ENCODE results near the gene LAMC1. TPM values are rescaled to one million over a fixed set of nuclear protein-coding genes. Genes with fewer than 3 reads are reported as not detected.

LAMC1 gene
- total RNA-seq, 1 experiment from 2014 or later = 71.5 TPM

DNA sequence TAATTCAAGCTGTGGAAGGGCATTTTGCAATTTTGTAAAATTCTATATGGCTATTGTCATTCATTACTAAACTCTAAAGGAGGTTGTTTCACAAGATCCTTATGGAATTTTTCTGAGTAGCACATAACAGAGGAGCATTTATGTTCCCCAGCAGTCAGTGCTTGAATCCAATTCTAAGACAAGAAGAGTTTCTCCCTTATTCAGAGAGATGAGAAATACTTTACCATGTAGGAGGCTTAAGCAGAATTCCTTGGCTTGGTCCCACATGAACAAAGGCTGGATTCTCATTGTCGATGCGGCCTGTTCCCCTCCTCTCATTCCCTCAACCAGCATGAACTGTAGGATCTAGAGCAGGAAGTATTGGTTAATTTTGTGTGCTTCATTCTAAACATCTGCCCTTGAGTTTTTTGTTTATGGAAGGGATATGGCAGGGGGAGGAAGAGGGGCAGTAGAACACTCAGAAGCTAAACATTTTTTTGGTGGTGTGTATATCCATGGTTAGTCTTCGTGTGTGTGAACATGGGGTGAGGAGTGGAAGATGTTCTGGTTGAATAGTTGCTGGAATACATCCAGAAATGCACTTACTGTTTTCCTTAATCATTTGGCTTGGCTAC, 74.3 kb downstream of the LAMC1 start:
- no peak overlapping the region for H3K9ac ChIP-seq (ENCODE audit: low read length)
- BruUV-seq (replicated peaks) = no TSS peak

GRCh38 chr1:183098317-183098716, 75.1 kb downstream of the LAMC1 start:
- Histone ChIP-seq H3K4me2 (ENCODE audit: low read length) (no peak overlapping the region), H3K4me1 (ENCODE audit: insufficient read depth, low read length) (peaks cover 12% of the 10 kb centered on the region), H3K9me3 (ENCODE audit: low read length) (no peaks in the 10 kb centered on the region), H2AFZ (ENCODE audit: low read length) (no peak overlapping the region), H3K36me3 (ENCODE audit: low read depth, low read length) (peaks cover 6% of the 10 kb centered on the region; the same call in 1 of the 2 replicates), H3K27me3 (ENCODE audit: low read length) (no peaks in the 10 kb centered on the region), H3K79me2 (ENCODE audit: low read length) (peaks cover 68% of the 10 kb centered on the region), H3F3A (ENCODE audit: low read length, unreplicated experiment) (peaks cover 3% of the 10 kb centered on the region), H4K20me1 (ENCODE audit: low read length) (peaks cover 4% of the 10 kb centered on the region; the same call in 1 of the 2 replicates), H3K4me3 (ENCODE audit: low read length) (no peak overlapping the region), H3K9ac (ENCODE audit: low read length) (no peak overlapping the region), H3K9me2 (replicated peaks; ENCODE audit: low read length) (no peaks in the 10 kb centered on the region), H3K27ac (ENCODE audit: low read length) (no peak overlapping the region)
- ChIA-PET POLR2A (ENCODE audit: unreplicated experiment) (no interaction called here), CTCF (no interaction called here)
- BruUV-seq (replicated peaks) = no TSS peak
- ATAC-seq (no peak), DNase-seq (no peak)
- TF ChIP-seq CTCF (conservative IDR thresholded peaks at IDR 0.05; ENCODE audit: low read depth, low read length) (no peak), EZH2phosphoT487 (IDR thresholded peaks at IDR 0.05; ENCODE audit: borderline replicate concordance, low read length) (no peak), EZH2 (IDR thresholded peaks at IDR 0.05; ENCODE audit: low read length, unreplicated experiment) (no peak)
- intact Hi-C loops (cut with micrococcal nuclease) = no loop called here

More for the DNA sequence above, 74.3 kb downstream of the LAMC1 start:
- ChIA-PET CTCF (no interaction called here), POLR2A (ENCODE audit: unreplicated experiment) (interaction anchor here (0.8 kb wide), 1 partner anchor 112 kb away, joined by 8 read pairs; no protein-coding TSS in a partner anchor)
- Histone ChIP-seq H3K9me2 (replicated peaks; ENCODE audit: low read length) (no peaks in the 10 kb centered on the region), H3K4me2 (ENCODE audit: low read length) (no peak overlapping the region), H3K4me1 (ENCODE audit: insufficient read depth, low read length) (peaks cover 12% of the 10 kb centered on the region), H3K36me3 (ENCODE audit: low read depth, low read length) (0 out of 2 replicates have a peak, but pooled peaks cover 4% of the 10 kb centered on the region), H3K4me3 (ENCODE audit: low read length) (no peak overlapping the region), H4K20me1 (ENCODE audit: low read length) (peaks cover 4% of the 10 kb centered on the region; the same call in 1 of the 2 replicates), H3K79me2 (ENCODE audit: low read length) (peaks cover 74% of the 10 kb centered on the region), H3K27ac (ENCODE audit: low read length) (no peak overlapping the region), H3K9me3 (ENCODE audit: low read length) (no peaks in the 10 kb centered on the region), H3F3A (ENCODE audit: low read length, unreplicated experiment) (peaks cover 3% of the 10 kb centered on the region), H3K27me3 (ENCODE audit: low read length) (no peaks in the 10 kb centered on the region), H2AFZ (ENCODE audit: low read length) (no peak overlapping the region)
- DNase-seq (no peak), ATAC-seq (no peak)
- intact Hi-C loops (cut with micrococcal nuclease) = no loop called here
- TF ChIP-seq EZH2phosphoT487 (IDR thresholded peaks at IDR 0.05; ENCODE audit: borderline replicate concordance, low read length) (no peak), CTCF (conservative IDR thresholded peaks at IDR 0.05; ENCODE audit: low read depth, low read length) (no peak), EZH2 (IDR thresholded peaks at IDR 0.05; ENCODE audit: low read length, unreplicated experiment) (no peak)

DNA sequence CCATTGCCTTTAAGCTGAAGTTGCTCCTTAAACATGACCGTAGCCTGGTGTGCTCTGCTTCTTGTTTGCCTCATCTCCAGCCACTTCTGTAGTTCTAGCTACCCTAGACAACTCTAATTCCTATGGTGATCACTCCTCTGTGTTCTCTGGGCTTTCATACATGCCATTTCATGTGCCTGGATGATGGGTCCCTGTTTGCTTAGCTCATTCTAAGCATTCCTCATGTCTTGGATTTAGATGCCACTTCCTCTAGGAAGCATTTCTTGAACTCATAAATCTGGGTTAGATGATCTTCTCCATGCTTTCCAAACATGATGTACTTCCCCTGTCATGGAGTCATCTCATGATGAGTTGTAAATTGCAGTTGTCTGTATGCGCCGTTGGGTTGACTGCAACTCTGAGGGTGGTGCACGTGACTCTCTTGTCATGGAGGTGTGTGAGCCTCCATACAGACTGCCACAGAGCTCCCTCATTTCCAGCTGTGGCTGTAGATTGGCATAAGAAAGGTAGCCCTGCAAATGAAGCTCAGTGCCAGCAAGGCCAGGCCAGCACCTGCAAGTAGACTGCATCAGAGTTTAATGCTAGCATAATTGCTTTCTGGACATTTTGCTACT, 77.2 kb downstream of the LAMC1 start:
- Histone ChIP-seq H3K4me1 (ENCODE audit: insufficient read depth, low read length) (no peaks in the 10 kb centered on the region), H2AFZ (ENCODE audit: low read length) (no peak overlapping the region), H3K79me2 (ENCODE audit: low read length) (peaks cover 52% of the 10 kb centered on the region), H3K4me3 (ENCODE audit: low read length) (no peak overlapping the region), H3K9ac (ENCODE audit: low read length) (no peak overlapping the region), H4K20me1 (ENCODE audit: low read length) (peaks cover 4% of the 10 kb centered on the region; the same call in 1 of the 2 replicates), H3K27ac (ENCODE audit: low read length) (no peak overlapping the region), H3K9me2 (replicated peaks; ENCODE audit: low read length) (no peaks in the 10 kb centered on the region), H3K36me3 (ENCODE audit: low read depth, low read length) (peaks cover 9% of the 10 kb centered on the region), H3F3A (ENCODE audit: low read length, unreplicated experiment) (no peaks in the 10 kb centered on the region), H3K9me3 (ENCODE audit: low read length) (no peaks in the 10 kb centered on the region), H3K4me2 (ENCODE audit: low read length) (no peak overlapping the region), H3K27me3 (ENCODE audit: low read length) (no peaks in the 10 kb centered on the region)
- CTCF ChIA-PET = no interaction called here
- BruUV-seq (replicated peaks) = no TSS peak
- POLR2A ChIA-PET (ENCODE audit: unreplicated experiment) = no interaction called here
- intact Hi-C loops (cut with micrococcal nuclease) = no loop called here
- ATAC-seq (no peak), DNase-seq (no peak)
- TF ChIP-seq EZH2 (IDR thresholded peaks at IDR 0.05; ENCODE audit: low read length, unreplicated experiment) (no peak), EZH2phosphoT487 (IDR thresholded peaks at IDR 0.05; ENCODE audit: borderline replicate concordance, low read length) (no peak), CTCF (conservative IDR thresholded peaks at IDR 0.05; ENCODE audit: low read depth, low read length) (no peak)

All from PC-3 (cell line).